ENCODE results near the gene TRAF3.

DNA sequence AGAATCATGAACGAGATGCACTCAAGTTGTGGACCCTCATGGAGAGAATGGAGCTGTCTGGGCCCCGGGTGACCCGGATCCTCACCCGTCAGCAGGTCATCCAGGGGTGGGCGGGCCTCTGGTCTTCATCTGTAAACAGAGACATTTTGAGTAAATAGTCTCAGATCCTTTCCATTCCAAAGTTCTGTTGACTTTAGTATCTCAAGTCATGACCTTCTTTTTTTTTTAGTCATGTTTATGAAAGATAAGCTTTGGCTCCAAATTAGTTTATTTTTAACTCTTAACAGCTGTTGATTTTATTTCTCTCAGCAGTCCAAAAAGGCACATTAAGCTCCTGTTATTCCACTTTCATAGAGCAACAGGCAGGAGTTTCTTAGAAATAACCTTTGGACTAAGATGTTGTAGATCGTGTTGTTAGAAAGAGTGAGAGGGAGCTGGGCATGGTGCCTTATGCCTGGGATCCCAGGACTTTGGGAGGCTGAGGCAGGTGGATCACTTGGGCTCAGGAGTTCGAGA lies 96.4 kb downstream of the TRAF3 start:
- TF ChIP-seq CEBPB (IDR thresholded peaks at IDR 0.05) (no peak), EP300 (IDR thresholded peaks at IDR 0.05; ENCODE audit: borderline replicate concordance) (no peak), TAF1 (IDR thresholded peaks at IDR 0.05; ENCODE audit: low read depth) (no peak), CREB1 (IDR thresholded peaks at IDR 0.05; ENCODE audit: low read depth) (no peak), TEAD4 (IDR thresholded peaks at IDR 0.05) (no peak)
- TF ChIP-seq, protein P1, sequence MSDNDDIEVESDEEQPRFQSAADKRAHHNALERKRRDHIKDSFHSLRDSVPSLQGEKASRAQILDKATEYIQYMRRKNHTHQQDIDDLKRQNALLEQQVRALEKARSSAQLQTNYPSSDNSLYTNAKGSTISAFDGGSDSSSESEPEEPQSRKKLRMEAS (IDR thresholded peaks at IDR 0.05): no peak
- TF ChIP-seq, protein P2, sequence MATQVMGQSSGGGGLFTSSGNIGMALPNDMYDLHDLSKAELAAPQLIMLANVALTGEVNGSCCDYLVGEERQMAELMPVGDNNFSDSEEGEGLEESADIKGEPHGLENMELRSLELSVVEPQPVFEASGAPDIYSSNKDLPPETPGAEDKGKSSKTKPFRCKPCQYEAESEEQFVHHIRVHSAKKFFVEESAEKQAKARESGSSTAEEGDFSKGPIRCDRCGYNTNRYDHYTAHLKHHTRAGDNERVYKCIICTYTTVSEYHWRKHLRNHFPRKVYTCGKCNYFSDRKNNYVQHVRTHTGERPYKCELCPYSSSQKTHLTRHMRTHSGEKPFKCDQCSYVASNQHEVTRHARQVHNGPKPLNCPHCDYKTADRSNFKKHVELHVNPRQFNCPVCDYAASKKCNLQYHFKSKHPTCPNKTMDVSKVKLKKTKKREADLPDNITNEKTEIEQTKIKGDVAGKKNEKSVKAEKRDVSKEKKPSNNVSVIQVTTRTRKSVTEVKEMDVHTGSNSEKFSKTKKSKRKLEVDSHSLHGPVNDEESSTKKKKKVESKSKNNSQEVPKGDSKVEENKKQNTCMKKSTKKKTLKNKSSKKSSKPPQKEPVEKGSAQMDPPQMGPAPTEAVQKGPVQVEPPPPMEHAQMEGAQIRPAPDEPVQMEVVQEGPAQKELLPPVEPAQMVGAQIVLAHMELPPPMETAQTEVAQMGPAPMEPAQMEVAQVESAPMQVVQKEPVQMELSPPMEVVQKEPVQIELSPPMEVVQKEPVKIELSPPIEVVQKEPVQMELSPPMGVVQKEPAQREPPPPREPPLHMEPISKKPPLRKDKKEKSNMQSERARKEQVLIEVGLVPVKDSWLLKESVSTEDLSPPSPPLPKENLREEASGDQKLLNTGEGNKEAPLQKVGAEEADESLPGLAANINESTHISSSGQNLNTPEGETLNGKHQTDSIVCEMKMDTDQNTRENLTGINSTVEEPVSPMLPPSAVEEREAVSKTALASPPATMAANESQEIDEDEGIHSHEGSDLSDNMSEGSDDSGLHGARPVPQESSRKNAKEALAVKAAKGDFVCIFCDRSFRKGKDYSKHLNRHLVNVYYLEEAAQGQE (IDR thresholded peaks at IDR 0.05; ENCODE audit: low read depth): no peak
